HG03066 (cell line): ENCODE measurements around the gene PAQR9.

ENCODE experiments used
- ATAC-seq: cut with Tn5 transposase; IDR thresholded peaks from one replicate; pipeline ENCODE4 v1.9.1; 2021; ENCODE audit warnings: low read depth; ENCODE audit not compliant: unreplicated experiment

PAQR9 gene

GRCh38 chr3:142926368-142926944 lies 37.0 kb downstream of the PAQR9 start:
- ATAC-seq, result no peak

DNA sequence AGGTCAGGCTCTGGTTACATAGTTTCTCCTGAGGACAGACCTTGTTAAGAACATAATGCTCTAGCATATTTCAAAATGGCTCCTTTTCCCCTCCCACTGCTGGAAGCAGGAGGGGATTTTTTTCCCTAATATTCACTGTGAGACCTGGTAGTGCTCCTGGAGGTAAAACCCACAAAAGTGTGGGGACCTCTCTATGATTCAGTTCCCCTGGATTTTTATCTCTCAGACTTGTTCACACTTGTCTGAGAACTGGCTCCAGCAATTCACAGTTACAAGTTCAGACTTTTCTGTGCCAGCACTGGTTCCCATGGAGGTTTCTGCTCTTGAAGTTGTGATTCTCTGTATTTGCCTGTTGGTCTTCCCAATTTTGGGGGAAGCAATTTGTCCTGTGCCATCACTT lies 38.3 kb downstream of the PAQR9 start:
- ATAC-seq, result no peak

- ATAC-seq, result no peak
Observed at GRCh38 chr3:142923694-142924093, 39.8 kb downstream of the PAQR9 start.

GRCh38 chr3:142916605-142917004 lies 46.9 kb downstream of the PAQR9 start:
- ATAC-seq, result no peak

DNA sequence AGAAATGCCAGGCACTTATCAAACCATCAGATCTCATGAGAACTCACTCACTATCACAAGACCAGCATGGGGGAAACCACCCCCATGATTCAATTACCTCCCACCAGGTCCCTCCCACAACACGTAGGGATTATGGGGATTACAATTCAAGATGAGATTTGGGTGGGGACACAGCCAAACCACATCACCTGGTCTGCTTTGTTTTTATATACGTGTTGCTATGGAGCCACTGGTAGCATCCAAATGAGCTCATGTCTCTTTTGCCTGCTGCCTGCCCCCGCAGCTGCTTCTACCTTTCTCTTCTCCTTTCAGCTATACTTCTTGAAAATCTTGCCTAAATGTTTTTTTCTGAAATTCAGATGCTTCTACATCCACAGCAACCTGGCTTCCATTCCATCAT lies 47.8 kb downstream of the PAQR9 start:
- ATAC-seq, result no peak

DNA sequence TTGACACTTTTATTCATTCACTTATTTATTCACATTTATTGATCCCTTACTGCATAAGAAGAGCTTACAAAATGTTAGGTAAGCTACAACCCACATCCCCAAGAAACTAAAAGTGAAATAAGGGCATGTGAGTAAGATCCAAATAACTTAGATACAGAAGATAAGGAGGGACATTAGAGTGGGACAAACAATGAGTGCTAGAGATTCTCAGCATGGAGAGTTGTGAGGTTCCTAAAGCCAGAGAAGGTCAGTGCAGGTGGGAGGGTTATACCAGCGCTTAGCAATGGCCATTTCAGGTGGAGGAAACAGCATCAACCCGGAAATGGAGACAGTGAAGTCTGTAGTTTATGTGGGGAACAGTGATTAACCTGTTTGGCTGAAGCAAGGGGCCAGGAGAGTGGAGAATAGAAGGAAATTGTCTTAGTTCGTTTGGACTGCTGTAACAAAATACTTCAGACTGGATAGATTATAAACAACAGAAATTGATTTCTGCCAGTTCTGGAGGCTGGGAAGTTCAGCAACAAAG lies 49.1 kb downstream of the PAQR9 start:
- no peak for ATAC-seq

- no peak for ATAC-seq
Observed at GRCh38 chr3:142913432-142913831, 50.0 kb downstream of the PAQR9 start.

DNA sequence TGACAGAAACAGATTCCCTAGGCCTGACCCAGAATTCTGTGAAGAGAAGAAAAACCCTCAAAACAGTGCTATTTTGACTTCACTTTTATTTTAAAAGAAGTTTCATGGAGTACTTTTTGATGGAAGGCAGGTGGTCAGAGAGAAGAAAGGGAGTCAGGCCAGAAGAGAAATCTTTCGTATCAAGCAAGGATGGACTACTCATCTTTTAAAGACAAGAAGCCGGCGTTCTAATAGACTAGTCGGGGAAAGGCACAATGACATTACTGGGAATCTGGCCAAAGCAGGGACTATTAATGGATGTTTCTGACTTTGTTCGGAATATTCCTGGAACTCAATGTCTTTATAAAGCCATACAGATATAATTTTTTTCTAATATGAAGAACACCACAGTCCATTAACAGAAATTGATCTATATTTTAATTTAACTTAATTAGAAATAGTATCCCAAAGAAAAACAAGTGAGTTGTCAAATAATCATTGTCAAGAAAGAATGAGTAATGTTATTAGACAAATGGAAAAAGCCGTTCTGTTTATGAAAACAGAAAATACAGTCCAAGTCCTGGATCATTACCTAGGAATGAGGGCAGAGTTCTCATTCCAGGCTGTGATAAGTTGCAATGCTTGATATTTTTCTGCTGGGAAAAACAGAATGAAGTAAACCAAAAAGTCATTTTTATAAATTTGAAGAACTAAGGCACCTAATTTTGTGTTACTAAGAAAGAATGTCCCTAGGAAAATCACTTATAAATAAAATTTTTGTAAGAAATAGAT lies 50.9 kb downstream of the PAQR9 start:
- ATAC-seq, result no peak
